Measurements from ENCODE around the gene C19orf67.
A peak's percentile ranks its signal among the peaks of the same experiment; 100 is the strongest.

Gene C19orf67

DNA sequence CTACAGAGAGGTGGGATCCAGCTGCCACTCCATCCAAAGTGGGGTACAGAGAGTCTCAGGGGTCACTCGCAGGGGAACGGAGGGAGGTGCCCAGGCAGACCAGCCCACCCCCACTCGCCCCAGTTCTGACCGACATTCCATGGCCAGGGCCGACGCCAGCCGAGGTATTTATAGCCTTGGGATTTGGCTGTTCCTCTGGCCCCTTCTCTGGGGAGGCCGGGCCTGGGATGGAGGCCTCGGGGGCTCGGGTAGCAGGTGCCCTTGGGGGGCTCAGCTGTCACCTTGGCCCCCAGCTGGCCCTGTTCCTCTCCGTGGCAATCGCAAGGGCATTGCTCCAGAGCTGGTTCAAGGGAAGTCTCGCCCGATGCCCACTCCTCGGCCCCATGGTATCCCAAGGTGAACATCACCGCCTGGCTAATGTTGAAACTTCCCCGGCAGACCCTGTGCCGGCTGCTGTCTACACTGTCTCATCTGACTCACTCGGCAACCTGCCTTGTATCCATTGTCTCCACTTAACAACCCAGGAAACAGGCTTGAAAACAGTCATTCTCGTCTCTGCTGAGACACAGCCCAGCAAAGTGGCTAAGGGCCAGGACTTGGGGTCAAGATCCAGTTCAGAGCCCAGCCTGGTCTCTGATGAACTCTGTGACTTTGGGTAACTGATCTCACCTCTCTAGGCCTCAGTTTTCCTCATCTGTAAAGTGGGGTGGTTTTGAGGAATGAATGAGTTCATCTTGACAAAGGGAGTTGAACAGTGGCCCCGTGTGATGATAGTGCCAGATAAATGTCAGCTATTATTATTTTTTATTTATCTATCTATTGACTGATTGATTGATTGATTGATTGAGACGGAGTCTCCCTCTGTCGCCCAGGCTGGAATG is 22.2 kb upstream of the C19orf67 start:
- DNase-seq (ENCODE audit: low read depth in 2 of 2) = no peak

DNA sequence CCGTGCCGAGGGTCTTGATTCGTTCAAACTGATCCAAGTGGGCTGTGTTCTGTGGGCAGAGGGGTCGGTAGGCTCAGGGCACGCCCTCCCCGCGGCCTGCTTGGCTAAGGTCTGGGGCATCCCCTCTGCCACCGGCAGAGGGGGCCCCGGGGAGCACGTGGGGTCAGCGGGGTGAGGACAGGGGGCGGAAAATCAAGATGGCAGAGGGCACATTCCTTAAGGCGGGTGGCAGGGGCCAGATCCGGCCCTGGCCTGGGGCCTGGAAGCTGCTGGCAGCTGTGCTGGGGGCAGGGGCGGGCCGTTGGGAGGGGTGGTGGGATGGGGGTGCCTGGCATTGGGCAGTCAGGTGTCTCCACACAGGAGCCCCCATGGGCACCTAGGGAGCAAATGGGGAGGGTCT is 21.3 kb upstream of the C19orf67 start:
- no peak for DNase-seq (ENCODE audit: low read depth in 2 of 2)

DNA sequence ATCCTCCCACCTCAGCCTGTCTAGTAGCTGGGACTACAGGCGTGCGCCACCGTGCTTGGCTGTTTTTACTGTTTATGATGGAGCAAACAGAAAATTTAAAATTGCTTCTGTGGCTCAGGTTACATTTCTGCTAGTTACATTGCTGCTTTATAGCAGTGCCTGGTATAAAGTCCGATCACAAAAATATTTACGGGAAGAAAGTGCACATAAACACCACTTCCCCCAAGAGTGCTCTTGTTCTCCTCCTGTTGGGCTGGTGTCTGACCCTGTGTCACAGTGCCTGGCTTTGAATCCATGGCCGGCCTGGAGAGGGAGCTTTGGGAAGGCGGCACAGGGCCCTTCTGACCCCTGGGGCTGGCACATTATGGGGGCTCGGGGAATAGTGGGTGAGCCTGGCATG is 20.1 kb upstream of the C19orf67 start:
- DNase-seq (ENCODE audit: low read depth in 2 of 2) = no peak

DNA sequence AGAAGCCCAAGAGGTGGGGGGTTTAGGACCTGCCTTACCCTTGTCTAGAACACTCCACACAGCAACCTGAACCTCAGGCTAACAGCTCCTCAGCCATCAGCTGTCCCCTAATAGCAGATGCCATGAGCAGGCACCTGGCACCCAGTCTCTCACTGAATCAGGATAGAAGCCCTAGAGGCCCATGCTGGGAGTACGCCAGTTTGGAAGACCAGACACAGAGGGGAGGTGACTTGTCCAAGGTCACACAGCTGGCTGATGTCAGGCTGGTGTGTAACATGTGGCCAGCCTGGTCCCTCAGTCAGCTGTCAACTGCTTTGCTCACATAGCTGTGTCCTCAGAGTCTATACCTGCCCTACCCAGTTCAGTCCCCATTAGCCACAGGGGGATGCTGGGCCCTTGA is 17.7 kb upstream of the C19orf67 start:
- DNase-seq (ENCODE audit: low read depth in 2 of 2) = no peak

DNA sequence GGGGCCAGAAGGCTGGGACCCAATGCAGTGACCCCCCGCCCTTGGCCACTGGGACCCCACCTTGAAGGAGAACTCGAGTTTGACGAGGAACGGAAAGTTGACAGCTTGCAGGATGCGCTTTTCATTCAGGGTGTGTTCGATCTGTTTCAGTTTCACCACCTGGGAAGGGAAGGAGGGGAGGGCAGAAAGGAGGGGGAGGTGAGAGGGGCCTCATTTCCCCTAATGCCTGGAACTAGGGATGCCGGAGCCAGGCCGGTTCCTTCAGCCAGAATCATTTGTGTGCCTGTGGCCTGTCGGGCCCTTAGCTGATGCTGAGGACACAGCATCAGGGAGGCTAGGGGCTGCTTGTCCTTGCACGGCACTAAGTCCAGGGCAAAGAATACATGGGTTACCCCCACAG is 17.2 kb upstream of the C19orf67 start:
- no peak for DNase-seq (ENCODE audit: low read depth in 2 of 2)

DNA sequence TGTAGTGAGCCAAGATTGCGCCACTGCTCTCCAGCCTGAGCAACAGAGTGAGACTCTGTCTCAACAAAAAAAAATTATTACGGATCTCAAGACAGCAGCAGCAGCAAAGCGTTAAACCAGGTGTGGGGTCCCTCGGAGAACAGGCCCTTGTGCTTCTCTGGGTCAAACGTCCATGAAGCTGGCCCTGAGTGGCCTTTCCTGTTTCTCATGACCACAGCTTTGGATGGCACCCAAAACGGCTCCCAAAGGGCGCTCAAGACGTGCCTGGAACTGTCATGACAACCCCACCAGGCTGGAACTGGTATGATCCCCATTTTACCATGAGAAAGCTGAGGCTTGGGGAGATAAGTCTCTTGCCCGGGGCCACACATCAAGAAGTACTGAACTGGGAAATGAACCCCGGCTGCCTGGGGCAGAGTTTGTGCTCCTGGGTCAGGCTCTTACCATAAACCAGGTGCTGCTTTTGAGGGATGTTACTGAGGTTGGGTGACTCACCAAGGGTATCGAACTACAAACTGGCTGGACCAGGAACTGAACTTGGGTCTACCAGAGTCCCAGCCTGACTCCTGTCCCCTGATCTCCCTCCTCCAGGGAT is 16.6 kb upstream of the C19orf67 start:
- DNase-seq (ENCODE audit: low read depth in 2 of 2) = no peak

DNA sequence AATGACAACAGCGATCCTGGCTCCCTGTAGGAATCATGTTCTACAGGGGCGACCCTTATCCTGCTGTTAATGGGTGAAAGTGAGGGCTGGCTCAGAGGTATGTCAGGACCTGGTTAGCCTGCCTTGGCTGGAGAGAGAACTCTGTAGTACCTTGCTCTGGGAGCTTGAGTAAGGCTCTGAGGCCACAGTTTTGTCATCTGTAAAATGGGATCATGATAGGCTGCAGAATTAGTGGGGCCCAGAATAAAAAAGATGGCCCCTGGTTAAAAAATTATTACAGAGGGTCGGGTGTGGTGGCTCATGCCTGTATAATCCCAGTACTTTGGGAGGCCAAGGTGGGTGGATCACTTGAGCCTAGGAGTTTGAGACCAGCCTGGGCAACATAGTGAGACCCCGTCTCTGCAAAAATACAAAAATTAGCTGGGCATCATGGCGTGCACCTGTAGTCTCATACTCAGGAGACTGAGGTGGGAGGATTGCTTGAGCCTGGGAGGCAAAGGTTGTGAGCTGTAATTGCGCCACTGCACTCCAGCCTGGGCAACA is 15.5 kb upstream of the C19orf67 start:
- DNase-seq (ENCODE audit: low read depth in 2 of 2) = no peak

DNA sequence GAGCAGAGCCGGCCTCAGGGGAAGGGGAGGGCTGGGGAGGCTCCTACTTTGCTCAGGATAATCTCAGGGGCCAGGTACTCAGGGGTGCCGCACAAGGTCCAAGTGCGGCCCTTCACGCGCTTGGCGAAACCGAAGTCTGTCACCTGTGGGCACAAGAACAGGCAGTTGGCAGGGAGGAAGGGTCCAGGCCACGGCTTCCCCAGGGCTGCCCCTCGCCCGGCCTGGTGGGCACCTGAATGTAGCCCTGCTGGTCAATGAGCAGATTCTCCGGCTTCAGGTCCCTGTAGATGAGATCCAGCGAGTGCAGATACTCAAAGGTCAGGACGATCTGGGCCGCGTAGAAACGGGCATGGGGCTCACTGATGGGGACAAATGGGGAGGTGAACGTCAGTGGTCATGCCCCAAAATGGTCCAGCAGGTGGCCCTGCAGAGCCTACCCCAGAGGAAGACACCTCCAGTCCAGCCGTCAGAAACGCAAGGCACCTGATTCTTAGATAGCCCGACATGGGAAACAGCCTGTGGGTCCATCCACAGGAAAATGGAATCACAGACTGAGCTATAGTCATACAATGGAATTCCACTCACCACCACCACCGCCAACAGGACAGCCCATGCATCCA is 12.1 kb upstream of the C19orf67 start:
- DNase-seq (ENCODE audit: low read depth in 2 of 2) = no peak

DNA sequence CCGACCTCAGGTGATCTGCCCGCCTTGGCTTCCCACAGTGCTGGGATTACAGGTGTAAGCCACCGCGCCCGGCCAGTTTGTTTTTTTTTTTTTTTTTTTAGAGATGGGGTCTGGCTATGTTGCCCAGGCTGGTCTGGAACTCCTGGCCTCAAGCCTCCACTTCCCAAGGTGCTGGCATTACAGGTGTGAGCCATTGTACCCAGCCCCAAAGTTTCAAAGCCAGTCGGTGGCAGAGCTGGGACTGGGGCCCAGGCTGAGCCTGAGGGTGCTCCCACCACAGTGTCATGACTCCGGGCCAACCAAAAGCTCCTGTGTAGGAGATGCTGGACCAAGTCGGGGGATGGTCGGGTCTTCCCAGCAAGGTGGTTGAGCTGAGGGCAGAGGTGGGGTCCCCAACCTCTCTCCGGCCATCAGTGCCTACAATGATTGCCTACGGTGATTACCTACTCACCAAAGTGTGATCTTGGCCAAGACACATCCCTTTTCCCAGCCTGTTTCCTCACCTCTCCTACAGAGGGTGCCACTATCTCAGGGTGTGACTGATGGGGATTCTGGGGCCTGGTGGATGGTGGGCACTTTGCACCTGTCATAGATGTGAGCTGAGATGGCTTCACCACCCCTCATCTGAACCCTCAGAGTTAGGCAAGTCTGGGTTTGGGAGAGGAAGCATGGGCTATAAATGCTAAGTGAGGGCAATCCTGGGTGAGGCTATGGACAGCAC is 10.8 kb upstream of the C19orf67 start:
- DNase-seq (ENCODE audit: low read depth in 2 of 2) = no peak

DNA sequence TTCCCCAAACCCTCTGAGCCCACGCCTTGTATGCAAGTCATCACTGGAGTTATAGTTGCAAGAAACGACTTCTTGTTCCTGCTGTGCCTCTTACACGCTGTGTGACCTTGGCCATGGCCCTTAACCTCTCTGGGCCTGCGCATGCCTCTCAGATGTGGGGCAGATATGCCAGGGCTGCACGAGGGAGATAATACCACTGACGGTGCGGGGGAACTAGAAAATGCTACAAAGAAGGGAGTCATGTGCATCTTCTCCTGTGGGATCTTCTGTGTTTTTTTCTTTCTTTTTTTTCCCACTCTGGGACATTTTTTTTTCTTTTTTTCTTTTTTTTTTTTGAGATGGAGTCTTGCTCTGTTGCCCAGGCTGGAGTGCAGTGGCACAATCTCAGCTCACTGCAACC is 9.3 kb upstream of the C19orf67 start:
- DNase-seq (ENCODE audit: low read depth in 2 of 2) = no peak

DNA sequence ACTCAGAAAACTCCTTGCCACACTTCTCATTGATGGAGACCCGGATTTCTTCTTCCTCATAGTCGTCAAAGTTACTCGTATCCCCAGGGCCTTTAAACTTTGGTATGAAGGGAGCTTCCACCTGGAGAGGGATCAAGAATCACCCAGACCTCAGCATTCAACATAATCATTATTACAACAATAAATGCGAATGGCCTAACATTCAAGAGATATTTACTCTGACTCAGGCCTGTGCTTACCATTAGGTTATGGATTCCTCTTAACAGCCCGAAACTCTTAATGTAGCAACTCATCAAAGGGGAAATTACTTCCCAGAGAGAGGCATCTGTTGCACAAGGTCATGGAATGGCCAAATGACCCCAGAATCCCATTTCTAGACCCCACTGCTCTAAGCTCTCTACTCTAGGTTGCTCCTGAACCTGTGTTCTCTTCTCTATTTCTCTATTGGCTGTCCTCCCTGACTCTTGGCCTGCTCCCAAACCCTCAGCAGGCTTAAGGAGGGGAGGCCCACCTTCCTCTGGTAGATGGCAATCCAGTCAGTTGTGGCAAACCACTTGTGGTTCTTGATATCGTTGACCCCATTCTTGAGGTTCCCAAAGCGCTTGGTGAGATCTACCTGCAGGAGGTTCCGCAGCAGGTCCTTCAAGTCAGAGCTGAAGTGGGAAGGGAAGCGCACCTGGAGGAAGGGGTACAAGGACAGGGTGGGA is 7.7 kb upstream of the C19orf67 start:
- no peak for DNase-seq (ENCODE audit: low read depth in 2 of 2)

DNA sequence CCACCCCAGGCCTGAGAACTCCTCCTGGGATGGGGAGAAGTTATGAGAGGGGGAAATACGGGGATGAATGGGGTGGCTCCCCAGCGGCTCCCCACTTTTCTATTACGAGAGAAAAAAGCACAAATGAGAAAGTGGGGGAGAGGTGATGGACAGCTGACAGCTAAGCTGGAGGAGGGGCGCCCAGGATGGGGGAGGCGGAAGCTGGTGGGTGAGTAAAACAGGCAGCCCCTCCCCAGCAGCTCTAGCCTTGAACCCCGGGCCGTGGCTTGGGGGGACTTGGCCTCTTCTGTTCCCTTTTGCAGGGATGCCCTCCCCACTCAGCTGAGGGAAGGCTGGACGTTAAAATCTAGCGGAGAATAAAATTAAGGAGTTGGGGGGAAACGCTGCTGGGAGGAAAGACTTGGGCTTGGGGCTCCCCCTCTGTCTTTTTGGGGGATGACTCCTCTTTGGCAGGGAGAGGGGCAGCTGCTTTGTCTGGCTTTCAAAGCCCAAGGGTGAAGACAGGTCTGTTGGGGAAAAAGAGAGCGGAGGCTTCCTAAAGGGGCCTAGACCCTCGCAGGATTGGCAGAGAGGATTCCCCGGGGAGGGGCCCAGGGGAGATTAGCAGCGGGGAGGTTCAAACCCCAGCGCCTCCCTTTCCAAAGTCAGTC is 6.4 kb upstream of the C19orf67 start:
- DNase-seq (ENCODE audit: low read depth in 2 of 2) = peak in 1 of 2 donors; percentile 16

DNA sequence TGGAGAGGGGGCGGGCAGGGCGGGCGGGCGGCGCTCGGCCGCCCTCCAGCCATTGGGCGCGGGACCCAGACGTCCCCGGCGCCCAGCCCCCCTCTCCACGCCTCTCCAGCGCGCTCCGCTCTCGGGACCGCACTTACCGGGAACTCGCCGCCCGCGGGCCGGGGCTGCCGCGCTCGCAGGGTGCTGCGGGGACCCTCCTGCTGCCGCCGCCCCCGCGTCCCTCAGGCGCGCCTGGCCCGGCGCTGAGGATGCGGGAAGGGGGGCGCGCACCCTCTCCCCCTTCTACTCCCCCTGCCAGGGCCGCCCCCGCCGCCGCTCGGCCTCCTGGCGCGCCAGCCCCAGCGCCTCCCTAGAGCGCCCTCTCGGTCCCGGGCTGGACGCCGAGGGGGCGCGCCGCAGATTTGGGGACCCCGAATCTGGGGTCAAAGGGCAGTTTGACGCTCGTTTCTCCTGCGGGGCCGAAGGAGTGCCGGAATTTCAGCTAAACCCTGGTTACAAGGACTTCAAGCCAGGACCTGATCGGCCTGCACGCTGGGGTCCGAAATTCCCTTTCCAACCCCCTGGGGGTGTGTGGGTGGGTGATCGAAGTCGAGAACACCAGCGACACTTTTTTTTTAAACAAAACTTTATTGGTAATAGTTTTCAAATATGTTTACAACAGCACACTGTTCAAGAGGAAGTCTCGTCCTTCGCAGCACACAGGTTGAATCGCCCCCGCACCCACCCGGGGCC is 5.7 kb upstream of the C19orf67 start:
- DNase-seq (ENCODE audit: low read depth in 2 of 2) = peak in 1 of 2 donors; percentile 58

DNA sequence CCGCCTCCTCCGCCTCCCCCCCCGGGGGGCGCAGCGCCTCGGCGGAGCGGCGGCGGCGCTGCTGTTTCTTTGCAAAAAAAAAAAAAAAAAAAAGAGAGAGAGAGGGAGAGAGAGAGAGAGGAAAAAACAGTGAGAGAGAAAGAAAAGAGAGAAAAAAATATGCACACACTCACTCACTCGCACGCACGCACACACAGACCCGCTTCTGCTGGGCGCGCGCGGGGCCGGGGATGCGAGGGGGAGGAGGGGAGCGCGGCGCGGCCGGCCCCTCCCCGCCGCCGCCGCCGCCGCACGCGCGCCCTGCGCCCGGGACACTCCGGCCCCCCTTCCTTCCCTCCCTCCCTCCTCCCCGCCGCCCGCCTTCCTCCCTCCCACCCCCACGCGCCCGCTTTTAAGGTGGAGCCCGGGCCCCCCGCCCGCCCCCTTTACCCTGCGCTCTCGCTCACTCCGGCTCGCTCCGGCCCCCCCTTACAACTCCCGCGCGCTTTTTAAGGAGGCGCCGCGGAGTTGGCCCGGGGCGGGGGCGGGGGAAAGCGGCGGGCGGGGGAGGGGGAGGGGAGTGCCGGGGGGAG is 5.0 kb upstream of the C19orf67 start, which contains the start of gene SAMD1:
TSS of gene SAMD1 (minus strand) at position 243 of the 572 bp plus-strand sequence.
- DNase-seq (ENCODE audit: low read depth in 2 of 2) = peak; percentile 69 to 71

DNA sequence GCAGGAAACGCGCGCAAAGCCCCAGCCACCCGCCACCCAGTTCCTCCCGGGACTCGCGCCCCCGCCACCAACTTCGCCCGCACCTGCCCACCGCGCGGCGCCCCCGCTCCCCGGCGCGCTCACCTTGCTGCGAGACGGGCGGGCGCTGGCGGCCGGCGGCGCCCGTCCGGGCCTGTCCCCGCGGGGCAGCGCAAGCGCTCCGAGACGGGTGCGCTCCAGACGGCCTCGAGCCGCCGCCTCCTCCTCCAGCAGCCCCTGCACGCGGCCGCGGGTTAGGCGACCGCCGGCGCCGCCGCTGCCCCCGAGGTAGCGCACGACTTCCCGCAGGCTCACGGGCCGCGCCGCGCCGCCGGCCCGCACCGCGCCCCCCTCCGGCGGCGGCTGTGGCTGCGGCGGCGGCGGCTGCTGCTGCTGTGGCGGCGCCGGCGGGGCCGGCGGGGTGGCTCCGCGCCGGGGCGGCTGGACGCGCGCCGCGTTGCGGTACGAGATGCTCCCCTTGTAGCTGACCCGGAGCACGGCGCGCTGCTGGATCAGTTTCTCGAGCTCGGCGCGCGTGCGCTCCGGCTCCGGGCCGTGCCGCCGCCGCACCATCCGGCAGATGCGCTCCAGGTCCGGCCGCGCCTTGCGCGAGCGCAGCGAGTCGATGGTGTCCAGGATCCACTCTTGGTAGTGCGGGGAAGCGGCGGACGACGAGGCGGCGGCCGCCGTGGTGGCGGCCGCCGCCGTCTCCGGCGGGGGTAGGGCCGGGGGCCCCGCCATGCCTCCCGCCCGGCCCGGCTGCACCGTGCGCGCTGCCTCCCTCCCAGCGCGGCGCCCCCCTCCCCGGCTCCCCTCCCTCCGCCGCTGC is 4.3 kb upstream of the C19orf67 start:
- DNase-seq (ENCODE audit: low read depth in 2 of 2) = peak in 1 of 2 donors; percentile 33

DNA sequence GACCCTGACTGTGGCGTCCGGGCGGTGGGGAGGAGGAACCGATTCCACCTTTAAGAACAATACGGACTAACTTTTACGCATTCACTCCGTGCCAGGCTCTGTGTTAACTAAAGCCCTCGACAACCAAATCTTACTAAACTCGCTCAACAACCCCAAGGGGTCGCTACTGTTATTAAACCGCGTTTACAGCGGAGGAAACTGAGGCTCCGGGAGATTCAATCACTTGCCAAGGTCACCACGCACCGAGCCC is 3.8 kb upstream of the C19orf67 start:
- DNase-seq (ENCODE audit: low read depth in 2 of 2) = no peak

DNA sequence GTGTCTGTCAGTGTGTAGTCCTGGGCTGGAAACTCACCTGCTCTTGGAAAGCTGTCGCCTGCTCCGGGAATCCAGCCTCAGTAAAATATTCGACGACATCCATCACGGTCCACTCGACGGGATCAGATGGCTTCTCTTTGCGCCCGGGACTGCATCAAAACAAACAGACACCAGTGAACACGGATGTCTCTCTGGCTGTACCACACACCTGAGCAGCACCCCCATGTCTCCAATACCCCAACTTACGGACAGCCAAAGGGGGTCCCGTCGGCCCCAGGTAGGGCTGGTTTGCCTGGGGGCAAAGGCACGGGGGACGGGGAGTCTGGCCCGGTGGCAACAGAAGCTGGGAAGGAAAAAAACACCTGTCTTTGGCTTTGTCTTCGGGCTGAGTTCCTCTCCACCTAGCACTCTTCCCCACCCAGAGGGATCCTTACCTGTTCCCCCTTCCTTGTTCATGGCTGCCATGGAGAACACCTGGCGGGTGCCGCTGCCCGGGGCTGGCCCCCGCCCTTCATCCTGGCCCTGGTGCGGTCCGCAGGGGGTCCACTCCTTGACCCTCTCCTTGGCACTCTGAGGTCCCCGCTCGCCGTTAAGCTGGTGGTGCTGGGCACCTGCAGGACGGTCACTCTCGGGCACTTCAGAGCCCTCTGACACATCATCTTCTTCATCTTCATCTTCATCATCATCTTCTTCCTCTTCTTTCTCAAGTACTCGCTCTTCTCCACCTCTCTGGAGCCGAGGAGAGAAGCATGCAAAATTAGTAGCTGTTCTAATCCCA is 3.2 kb upstream of the C19orf67 start:
- DNase-seq (ENCODE audit: low read depth in 2 of 2) = no peak

DNA sequence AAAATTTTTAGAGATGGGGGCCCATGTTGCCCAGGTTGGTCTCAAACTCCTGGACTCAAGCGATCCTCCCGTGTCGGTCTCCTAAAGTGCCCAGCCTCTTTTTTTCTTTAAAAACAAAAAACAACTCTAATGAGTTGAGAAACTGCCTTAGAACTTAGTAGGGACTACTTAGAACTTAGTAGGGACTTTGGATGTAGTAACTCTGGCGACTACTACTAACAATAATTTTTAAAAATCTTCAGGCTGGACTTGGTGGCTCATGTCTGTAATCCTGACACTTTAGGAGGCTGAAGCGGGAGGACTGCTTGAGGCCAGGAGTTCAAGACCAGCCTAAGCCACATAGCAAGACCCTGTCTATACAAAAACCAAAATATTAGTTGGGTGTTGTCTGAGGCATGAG is 515 bp upstream of the C19orf67 start:
- no peak for DNase-seq (ENCODE audit: low read depth in 2 of 2)

DNA sequence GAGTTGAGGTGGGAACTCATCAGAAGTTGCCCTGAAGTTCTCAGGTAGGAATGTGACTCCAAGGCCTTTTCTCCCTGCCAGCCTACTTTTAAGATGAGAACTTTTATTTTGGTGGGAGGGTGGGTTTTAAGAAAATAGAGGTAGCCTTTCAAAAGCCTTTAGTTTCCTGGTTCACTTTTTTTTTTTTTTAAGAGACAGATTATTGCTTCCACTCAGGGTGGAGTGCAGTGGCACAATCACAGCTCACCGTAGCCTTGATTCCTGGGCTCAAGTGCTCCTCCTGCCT is 3.0 kb downstream of the C19orf67 start:
- DNase-seq (ENCODE audit: low read depth in 2 of 2) = no peak
